NCI-H1092 treated with DMSO at 0.1 percent for 48 hours (cell line): ENCODE measurements around the gene CAMKK1.

Experiments used
- DNase-seq: peaks from one replicate; lab custom pipeline; 2025; lab: John Stamatoyannopoulos, UW

The CAMKK1 gene

GRCh38 chr17:3893003-3893719, at the start of gene CAMKK1:
Gene CAMKK1, minus strand, starts transcription at chr17:3893053. Its CDS starts 7,366 bp downstream, at chr17:3885687.
- peak; percentile 60 for DNase-seq

DNA sequence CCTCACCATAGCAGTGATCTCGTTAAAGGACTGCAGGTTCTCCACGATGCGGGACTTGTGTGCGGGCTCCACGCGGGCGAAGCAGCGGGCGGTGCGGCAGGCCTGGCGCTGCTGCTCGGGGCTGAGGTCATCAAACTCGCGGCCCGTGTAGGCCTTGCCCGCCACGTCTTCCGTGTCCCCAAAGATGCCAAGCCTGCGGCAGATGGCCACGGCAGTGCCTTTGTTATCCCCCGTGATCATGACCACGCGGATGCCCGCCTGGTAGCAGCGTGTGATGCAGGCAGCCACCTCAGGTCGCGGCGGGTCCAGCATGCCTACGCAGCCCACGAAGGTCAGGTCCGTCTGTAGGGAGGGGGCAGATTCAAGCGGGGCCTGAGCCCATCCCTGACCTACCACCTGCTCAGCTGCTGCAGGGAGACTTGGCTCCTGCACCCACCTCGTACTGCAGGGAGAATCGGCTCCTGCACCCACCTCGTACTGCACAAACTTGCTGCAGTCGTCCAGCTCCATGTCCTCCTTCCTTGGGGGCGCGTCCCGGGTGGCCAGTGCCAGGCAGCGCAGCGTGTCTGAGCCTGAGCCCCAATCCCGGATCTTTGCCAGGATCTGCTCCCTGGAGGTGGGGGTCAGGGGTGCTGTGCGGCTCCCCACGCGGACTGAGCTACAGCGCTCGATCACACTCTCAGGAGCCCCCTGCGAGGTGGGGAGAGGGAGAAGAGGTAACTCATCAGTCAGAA, 48.3 kb upstream of the CAMKK1 start:
- DNase-seq: no peak

- DNase-seq: no peak
Observed at GRCh38 chr17:3937359-3937758, 44.5 kb upstream of the CAMKK1 start.

GRCh38 chr17:3935825-3936355, 43.0 kb upstream of the CAMKK1 start:
- DNase-seq: no peak

DNA sequence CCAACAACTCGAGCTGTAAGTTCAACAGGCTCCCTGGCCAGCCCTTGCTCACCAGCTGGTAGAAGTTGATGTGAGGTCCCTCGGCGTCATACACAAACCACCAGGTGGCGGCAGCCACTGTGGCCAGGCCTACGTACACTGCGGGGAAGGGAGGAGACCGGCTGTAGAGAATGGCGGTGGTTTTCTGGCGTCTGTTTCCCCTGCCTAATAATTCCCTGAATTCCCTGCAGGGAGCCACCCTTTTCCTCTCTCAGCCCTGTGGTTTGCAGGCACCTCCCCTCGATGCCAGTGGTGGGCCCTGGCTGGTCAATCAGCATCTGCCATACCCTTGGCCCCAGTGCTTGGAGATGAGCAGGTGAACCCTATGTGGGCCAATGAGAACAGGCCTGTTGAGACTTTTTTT, 42.3 kb upstream of the CAMKK1 start:
- peak; percentile 36 for DNase-seq

DNA sequence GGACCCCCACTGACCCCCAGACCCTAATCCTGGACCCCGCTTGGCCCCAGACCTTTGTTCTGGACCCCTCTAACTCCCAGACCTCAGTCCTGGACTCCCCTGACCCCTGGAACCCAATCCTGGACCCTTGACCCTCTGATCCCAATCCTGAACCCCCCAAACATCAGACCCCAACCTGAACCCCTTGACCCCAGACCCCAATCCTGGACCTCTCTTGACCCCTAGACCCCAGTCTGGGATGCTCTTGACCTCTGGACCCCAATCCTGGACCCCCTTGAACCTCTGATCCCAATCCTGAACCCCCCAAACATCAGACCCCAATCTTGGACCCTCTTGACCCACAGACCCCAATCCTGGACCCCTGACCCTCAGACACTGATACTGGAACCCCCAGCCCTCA, 36.9 kb upstream of the CAMKK1 start:
- no peak for DNase-seq

- no peak for DNase-seq
Observed at GRCh38 chr17:3929181-3929580, 36.3 kb upstream of the CAMKK1 start.

DNA sequence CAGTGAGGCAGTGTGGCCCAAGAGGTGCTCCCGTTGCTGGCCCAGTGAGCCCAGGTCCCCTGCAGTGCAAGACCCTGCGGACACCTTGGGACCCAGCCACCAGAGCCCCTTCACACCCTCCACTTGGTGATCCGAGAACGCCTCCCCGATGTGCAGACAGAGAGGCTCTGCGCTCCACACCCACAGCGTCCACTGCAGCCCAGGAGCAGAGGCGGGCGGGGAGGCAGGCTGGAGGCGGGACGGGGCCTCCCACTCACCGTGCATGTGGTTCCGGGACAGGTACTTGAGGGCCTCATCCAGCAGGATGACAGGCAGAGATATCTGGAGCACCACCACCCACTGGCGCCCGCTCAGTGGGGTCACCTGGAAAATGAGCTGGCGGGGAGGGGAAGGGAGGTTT, 35.6 kb upstream of the CAMKK1 start:
- no peak for DNase-seq

DNA sequence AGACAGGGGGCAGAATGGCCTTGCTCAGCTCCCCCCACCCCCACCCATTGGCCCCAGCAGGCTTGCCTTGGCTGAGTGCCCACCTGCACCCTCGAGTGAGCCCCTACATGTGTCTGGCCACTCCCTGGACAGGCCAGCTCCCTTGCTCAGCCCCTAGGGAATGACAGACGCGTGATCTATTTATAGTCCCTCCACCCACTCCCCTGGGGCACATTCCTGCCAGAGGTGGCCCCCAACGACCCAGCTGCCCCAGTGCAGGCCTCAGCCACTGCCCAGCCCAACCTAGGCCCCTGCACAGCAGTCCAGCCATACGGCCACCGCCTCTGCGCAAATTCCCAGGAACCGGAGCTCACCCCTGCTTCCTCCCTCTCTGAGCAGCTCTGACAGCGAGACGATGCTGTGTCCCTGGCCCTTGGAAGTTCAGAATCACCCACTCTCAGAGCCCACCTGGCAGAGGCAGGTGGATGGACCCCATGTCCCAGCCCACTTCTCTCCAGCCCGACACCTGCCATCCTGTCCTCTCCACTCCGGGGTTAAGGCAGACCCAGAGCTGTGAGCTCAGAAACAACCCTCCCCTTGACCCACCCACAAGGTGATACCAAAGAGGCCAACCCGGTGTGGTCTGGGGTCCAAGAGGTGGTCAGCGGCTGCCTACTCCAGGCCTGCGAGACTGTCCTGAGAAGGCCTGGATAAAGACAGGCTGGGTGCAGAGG, 34.9 kb upstream of the CAMKK1 start:
- DNase-seq: no peak

DNA sequence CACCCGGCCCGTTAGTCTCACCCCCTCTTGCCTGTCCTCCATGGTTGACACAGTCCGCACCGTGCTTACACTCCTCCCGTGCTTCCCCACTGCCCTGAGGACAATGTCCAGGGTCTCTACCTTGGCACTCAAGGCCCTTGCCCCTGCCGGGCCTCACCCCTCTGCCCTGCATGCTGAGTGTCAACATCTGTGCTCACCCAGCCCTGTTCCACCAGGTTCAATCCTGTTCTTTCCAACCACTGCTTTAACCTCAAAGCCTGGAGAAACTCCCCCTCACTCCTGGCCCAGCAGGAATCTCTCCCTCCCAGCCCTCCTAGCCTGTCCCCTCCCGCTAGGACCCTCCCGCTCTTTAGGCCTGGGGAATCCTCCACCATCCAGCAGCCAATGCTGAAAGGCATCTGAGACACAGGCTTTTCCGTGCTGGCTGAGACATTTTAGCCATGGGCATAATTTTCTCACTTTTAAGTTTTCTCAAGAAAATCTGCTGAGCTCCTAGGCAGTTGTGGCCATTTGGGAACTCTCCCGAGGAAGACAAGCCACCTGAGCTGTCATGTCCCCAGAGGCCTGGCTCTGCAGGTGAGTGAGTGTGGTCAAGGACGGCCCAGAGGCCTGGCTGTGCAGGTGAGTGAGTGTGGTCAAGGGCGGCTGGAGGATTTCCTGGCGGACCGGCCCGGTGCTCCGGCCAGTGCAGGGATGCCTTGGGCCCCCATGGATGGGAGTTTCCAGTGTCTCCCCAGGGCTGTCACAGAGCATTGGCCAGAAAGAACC, 34.2 kb upstream of the CAMKK1 start:
- DNase-seq: no peak

DNA sequence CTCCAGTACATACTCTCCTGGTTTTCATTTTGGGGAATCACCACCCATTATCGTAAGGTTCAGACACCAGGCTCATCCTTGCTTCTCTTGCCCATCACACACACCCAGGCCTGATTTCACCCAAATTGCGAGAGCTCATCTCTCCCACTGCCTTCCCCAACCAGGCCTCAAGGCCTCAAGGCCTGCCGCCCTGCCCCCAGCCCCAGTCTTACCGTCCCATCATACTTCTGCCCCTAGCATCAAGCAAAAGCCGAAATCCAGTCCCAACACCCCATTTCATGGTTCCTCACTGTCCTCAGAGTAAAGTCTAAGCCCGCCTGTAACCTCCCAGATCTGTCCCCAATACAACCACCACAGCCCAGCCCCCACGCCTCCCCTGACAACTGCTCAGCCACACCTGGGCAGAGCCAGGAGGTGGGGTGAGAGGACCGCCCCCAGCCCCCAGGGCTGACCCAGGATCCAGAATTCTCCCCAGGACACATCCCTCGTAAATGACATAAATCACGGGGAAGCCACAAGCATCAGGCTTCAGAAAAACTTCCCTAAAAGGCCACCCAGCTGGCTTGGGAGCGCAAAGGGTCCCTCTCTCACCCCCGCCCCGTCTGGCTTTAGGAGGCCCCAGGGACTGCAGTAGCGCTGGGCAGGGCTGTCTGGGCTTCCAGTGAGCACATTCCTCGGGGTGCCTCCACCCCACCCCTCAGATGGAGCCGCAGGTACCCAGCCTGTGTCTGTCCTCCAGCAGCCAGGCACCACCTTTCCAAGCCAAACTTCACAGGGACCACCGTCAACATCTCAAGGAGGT, 33.0 kb upstream of the CAMKK1 start:
- DNase-seq: no peak

DNA sequence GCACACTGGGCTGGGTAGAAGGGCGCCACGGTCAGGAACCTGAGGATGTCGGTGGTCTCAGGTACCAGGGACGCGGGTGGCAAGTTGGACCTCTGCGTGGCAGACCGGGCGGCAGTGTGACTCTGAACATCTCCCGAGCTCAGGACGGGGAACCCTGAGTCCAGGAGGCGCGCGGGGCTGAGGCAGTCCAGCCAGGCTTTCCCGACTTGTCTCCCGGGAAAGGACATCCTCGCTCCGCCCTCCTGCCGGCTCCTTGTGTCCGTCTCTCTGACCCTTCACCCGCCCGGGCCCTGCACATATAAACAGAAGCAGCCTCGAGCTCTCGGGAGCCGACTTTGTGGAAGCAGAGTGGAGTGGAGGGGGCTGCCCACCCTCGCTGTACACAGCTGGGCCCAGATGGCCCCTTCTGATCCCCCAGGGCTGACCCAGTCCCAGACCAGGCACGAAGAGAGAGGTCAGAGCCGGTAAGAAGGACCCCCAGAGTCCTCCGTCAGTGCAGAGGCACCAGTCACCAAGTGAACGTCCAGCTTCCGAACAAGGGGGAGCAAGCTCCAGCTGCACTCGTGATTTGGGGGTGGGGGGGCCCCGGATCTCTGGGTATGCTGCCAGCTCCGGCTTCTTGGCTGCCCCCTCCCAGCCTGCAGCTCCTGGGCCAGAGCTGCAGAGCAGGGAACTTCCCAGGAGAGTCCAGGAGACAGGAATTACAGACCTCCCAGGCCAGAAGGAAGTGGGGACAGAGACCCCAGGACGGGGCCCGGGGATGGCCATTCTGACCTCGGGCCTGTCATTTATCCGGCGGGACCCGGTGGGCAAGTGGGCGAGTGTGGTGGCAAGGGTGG, 31.9 kb upstream of the CAMKK1 start:
- no peak for DNase-seq

- no peak for DNase-seq
Observed at GRCh38 chr17:3923466-3924190, 30.8 kb upstream of the CAMKK1 start.

DNA sequence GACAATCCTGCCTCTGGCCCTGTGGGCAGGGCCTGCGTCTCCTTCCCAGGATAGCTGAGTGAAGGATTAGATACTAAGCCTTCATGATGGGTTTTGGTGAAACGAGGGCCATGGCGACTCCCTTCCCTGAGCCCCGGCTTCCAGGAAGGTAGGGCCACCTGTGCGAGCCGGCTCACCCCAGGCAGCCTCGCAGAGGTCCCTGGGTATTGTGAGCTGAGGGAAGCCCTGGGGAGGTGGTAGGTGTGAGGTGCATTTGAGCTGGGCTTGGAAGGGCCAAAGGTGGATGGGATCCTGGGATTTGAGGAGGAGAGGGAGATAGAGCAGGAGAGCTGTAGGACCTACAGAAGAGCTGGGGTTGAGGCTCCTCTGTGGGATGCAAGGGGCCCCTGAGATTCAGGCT, 29.9 kb upstream of the CAMKK1 start:
- no peak for DNase-seq

DNA sequence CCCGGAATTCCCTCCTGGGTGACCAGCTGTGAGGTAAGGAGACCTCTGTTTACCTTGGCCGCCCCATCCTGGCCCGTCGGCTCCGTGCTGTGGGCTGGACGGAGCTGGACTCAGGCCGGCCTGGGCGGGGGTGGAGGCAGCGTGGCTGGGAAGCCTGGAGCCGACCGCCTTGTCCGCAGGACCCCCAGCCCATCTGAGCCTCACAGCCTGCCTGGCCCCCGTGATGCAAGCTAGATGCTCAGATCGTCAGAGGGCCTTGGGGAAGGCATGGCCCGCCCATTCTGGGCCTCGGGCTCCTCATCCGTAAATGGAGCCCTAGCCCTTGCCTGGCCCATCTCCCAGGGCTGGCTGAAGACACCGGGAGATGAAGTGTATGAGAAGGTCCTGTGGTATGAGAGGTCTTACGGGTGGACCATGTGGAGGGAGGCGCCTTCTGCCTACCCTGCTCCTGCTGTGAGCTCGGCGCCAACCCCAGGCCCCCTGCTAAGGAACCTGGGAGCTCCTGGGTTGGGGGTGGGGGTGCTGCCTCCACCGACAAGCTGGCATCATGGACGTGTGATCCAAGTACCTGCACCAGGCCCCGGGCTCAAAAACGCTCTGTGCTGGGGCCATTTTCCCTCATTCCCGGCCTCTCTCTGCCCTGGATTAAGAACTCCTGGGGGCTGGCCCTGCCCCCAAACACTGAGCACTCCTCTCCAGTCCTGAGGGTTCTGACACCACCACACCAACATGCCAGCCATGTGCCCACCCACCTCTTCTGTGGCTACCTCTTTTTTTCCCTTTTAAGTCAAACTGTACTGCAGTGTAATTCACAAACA, 28.9 kb upstream of the CAMKK1 start:
- DNase-seq: no peak

- DNase-seq: no peak
Observed at GRCh38 chr17:3921006-3921405, 28.2 kb upstream of the CAMKK1 start.

GRCh38 chr17:3919123-3919624, 26.3 kb upstream of the CAMKK1 start:
- no peak for DNase-seq

GRCh38 chr17:3918372-3919122, 25.7 kb upstream of the CAMKK1 start:
- DNase-seq: no peak
